Adrenal gland (tissue), 5 donors: ENCODE measurements around the gene OPN4.

Experiments used
- CTCF ChIP-seq, 6 experiments: fragments of 450-650 bp in 4 of 6; fragments of 200-600 bp in 2 of 6; sonication (generic) in 1 of 6; IDR thresholded peaks; 1 replicate in 5 of 6; 2 replicates in 1 of 6; pipeline versions ENCODE4 v1.5.1 to v1.8.0; 2016 to 2021; ENCODE audit warnings: antibody characterized with exemption in 6 of 6, mild to moderate bottlenecking in 2 of 6, moderate library complexity in 1 of 6
- POLR2A ChIP-seq, 2 donors: fragments of 450-650 bp; IDR thresholded peaks; one replicate each; pipeline ENCODE4 v1.6.1; 2017; ENCODE audit warnings: antibody characterized with exemption in 2 of 2, mild to moderate bottlenecking in 2 of 2, moderate library complexity in 1 of 2
- donor health status: DM: no; HTN: no; CAD: no.

DNA sequence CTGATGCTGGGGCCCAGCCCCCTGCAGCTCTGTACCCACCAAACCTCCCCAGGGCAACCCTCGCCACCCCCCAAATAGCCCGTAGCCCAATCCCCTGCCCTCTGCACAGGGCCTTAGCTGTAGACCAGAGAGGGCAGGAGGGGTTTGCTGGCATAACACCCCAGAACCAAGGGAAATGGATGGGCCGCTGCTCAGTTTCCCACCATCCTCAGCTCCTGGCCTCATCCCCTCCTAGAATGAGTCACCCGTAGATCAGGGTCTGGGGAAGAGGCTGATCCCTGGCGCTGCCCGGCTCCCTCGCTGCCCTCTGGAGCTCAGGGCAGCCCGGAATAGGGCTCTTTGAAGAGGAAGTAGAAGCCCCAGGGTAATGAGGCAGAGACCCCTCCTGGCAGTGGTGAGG is 45.2 kb downstream of the OPN4 start:
- TF ChIP-seq CTCF (IDR thresholded peaks at IDR 0.05) (no peak), POLR2A (IDR thresholded peaks at IDR 0.05) (no peak)
